Fibroblast of pulmonary artery (primary cell): Measurements from ENCODE around the gene SLC29A2.

Experiments used
- DNase-seq: peaks from one replicate; pipeline ENCODE4 v3.0.0-alpha.2; 2010; ENCODE audit warnings: low read depth
- H3K4me3 ChIP-seq: replicated peaks from 2 replicates; pipeline ENCODE4 v1.5.1; 2011; ENCODE audit warnings: low read depth, mild to moderate bottlenecking, control low read depth, low read length, moderate library complexity
- CTCF ChIP-seq: IDR thresholded peaks from 2 replicates; pipeline ENCODE4 v1.5.1; 2011; ENCODE audit warnings: mild to moderate bottlenecking, control low read depth, low read length, inconsistent platforms; ENCODE audit errors: missing control alignments

The SLC29A2 gene

GRCh38 chr11:66373265-66373664, 1.7 kb upstream of the SLC29A2 start:
- no peak overlapping the region for H3K4me3 ChIP-seq
- TF ChIP-seq CTCF = no peak
- no peak for DNase-seq

- TF ChIP-seq CTCF = no peak
- H3K4me3 ChIP-seq = no peak overlapping the region
- no peak for DNase-seq
Observed at GRCh38 chr11:66369073-66369894, 2.3 kb downstream of the SLC29A2 start.

DNA sequence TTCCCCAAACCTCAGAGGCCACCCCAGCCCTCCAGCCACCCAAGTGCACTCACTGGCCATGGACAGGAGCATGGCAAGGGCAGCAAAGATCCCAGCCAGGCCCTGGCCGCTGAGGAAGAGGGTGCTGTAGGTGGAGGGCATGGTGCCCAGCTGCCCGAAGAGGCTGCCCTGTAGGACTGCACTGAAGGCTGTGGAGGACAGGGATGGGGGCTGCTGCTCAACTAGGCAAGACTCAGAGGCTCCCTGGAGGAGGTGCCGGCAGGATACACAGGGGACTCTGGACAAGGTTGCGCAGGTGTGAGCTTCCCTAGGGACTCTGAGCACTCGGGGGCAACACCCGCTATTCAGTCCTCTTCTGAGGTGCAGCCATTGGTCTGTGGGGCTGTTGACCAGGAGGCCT, 3.1 kb downstream of the SLC29A2 start:
- no peak for TF ChIP-seq CTCF
- H3K4me3 ChIP-seq = no peak overlapping the region
- DNase-seq = no peak

GRCh38 chr11:66367561-66368312, 3.8 kb downstream of the SLC29A2 start:
- no peak for DNase-seq
- TF ChIP-seq CTCF = no peak
- no peak overlapping the region for H3K4me3 ChIP-seq

DNA sequence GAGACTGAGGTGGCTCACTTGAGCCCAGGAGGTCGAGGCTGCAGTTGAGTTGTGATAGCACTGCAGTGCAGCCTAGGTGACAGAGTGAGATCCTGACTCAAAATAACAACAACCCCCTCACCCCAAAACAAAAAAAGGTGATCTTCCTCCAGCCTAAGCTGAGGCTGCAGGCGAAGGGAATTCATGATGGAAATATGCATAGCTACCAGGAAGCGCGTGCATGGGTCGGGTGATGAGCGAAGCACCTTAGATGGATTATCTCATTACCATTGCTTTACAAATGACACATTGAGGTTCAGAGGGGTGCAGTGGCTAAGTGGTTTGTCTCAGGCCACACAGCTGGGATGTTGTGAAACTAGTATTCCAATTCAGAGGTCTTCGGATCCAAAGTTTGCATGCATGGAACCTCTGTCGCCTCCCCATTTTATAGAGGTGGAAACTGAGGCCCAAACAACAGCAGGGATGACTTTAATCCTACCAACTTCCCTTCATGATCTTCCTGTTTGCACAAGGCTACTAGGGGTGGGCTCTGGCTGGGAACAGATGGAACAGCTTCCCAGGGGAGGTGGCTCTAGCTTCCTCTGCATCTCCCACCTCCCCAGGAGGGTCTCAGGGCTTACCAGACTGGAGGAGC, 4.6 kb downstream of the SLC29A2 start:
- no peak overlapping the region for H3K4me3 ChIP-seq
- no peak for DNase-seq
- TF ChIP-seq CTCF = no peak

- no peak overlapping the region for H3K4me3 ChIP-seq
- no peak for TF ChIP-seq CTCF
- no peak for DNase-seq
Observed at GRCh38 chr11:66365711-66366619, 5.6 kb downstream of the SLC29A2 start.
